Endothelial cell of umbilical vein (primary cell): Measurements from ENCODE around the gene DAND5. TPM values are rescaled to one million over a fixed set of nuclear protein-coding genes. Genes with fewer than 3 reads are reported as not detected.
"Not testable (repeated sequence)": the region's sequence is repeated elsewhere in the genome, so short reads cannot be mapped to it uniquely, and the experiment has no call there.

Source experiments
- BruUV-seq: library from RNA; stranded (reverse); fragments of 400-500 nt; replicated peaks from 2 replicates; lab custom pipeline; 2021; lab: Mats Ljungman, UMichigan
- CTCF ChIA-PET: fragments of 300-600, 350-600 bp; sonication (Branson Sonifier 250); formaldehyde crosslinking; loops from one replicate; lab custom pipeline; 2021; ENCODE audit warnings: antibody characterized with exemption, inconsistent platforms; lab: Charles Lee
- POLR2A ChIA-PET: fragments of 300-600, 350-600 bp; sonication (Branson Sonifier 250); formaldehyde crosslinking; loops from one replicate; lab custom pipeline; 2021; ENCODE audit warnings: antibody characterized with exemption, inconsistent platforms; lab: Charles Lee
- DNase-seq: peaks from one replicate; pipeline ENCODE4 v3.0.0-alpha.2; 2011; ENCODE audit warnings: low read depth, low spot score
- FAIRE-seq: peaks from 2 replicates; lab custom pipeline; 2011; peaks lifted over from hg19 to GRCh38; lab: Jason Lieb, UNC
- H2AFZ ChIP-seq: 2 replicates; pipeline ENCODE4 v1.6.0; 2012; ENCODE audit warnings: low read depth, low read length, control low read depth, inconsistent platforms
- H3K27ac ChIP-seq: 2 replicates; pipeline ENCODE4 v1.5.1; 2011; ENCODE audit warnings: low read depth, mild to moderate bottlenecking, control low read depth, low read length, moderate library complexity; ENCODE audit not compliant: insufficient read depth
- H3K27me3 ChIP-seq, 2 experiments: 2 replicates each; pipeline versions ENCODE4 v1.6.0 to v1.6.1; 2011; ENCODE audit warnings: low read length in 2 of 2, mixed read lengths in 1 of 2; ENCODE audit not compliant: control insufficient read depth in 2 of 2, insufficient read depth in 2 of 2
- H3K36me3 ChIP-seq, 2 experiments: 2 replicates in 1 of 2; 3 replicates in 1 of 2; pipeline ENCODE4 v1.5.1; 2011; ENCODE audit warnings: low read length in 2 of 2, mild to moderate bottlenecking in 1 of 2, moderate library complexity in 1 of 2; ENCODE audit not compliant: control insufficient read depth in 2 of 2, insufficient read depth in 2 of 2; ENCODE audit errors: extremely low read depth in 1 of 2
- H3K4me1 ChIP-seq: 3 replicates; pipeline ENCODE4 v1.5.1; 2011; ENCODE audit warnings: mild to moderate bottlenecking, low read length; ENCODE audit not compliant: control insufficient read depth, insufficient read depth; ENCODE audit errors: extremely low read depth
- H3K4me2 ChIP-seq: 2 replicates; pipeline ENCODE4 v1.6.1; 2011; ENCODE audit warnings: low read length, control low read depth, mixed read lengths; ENCODE audit not compliant: insufficient read depth
- H3K4me3 ChIP-seq, 3 experiments: fragments of 200-600 bp in 1 of 3; sonication (generic), shearing (Covaris generic) in 1 of 3; replicated peaks in 1 of 3; 2 replicates each; pipeline ENCODE4 v1.5.1; 2011 to 2016; ENCODE audit warnings: control low read depth in 3 of 3, low read length in 3 of 3, mild to moderate bottlenecking in 2 of 3, inconsistent platforms in 1 of 3, low read depth in 1 of 3, moderate library complexity in 1 of 3; ENCODE audit not compliant: insufficient read depth in 1 of 3
- H3K79me2 ChIP-seq: 2 replicates; pipeline ENCODE4 v1.6.0; 2012; ENCODE audit warnings: low read length, inconsistent platforms; ENCODE audit not compliant: control insufficient read depth, insufficient read depth
- H3K9ac ChIP-seq: replicated peaks from 2 replicates; pipeline ENCODE3; 2011; ENCODE audit warnings: low read length, control low read depth; ENCODE audit not compliant: insufficient read depth; ENCODE audit errors: extremely low read depth
- H3K9me1 ChIP-seq: replicated peaks from 3 replicates; pipeline ENCODE4 v1.6.0; 2011; ENCODE audit warnings: mild to moderate bottlenecking, low read length; ENCODE audit not compliant: control insufficient read depth, insufficient read depth; ENCODE audit errors: extremely low read depth
- H3K9me3 ChIP-seq: replicated peaks from 2 replicates; pipeline ENCODE4 v1.5.1; 2012; ENCODE audit warnings: low read length, inconsistent platforms; ENCODE audit not compliant: control insufficient read depth, insufficient read depth
- H4K20me1 ChIP-seq: replicated peaks from 2 replicates; pipeline ENCODE3; 2011; ENCODE audit warnings: mild to moderate bottlenecking, low read length; ENCODE audit not compliant: control insufficient read depth, insufficient read depth; ENCODE audit errors: extremely low read depth
- EZH2 ChIP-seq: IDR thresholded peaks from 2 replicates; pipeline ENCODE4 v1.6.1; 2012; ENCODE audit warnings: borderline replicate concordance, low read depth, mild to moderate bottlenecking, moderate library complexity, low read length, inconsistent platforms; ENCODE audit not compliant: severe bottlenecking
- FOS ChIP-seq: IDR thresholded peaks from 2 replicates; pipeline ENCODE4 v1.6.1; 2011; ENCODE audit warnings: mild to moderate bottlenecking, low read length, moderate library complexity, borderline replicate concordance; ENCODE audit not compliant: insufficient read depth
- GATA2 ChIP-seq: IDR thresholded peaks from 2 replicates; pipeline ENCODE4 v1.7.0; 2011; ENCODE audit warnings: low read depth, mild to moderate bottlenecking, moderate library complexity, mixed read lengths, low read length; ENCODE audit not compliant: insufficient read length, insufficient read depth
- JUN ChIP-seq: IDR thresholded peaks from 2 replicates; pipeline ENCODE4 v1.6.1; 2011; ENCODE audit warnings: borderline replicate concordance, low read depth; ENCODE audit not compliant: insufficient read length, insufficient read depth
- MYC ChIP-seq: IDR thresholded peaks from one replicate; pipeline ENCODE4 v1.6.1; 2011; ENCODE audit warnings: mild to moderate bottlenecking, low read depth, low read length
- POLR2A ChIP-seq: IDR thresholded peaks from 2 replicates; pipeline ENCODE4 v1.6.1; 2012; ENCODE audit warnings: low read depth, mild to moderate bottlenecking, control low read depth, low read length
- POLR2AphosphoS5 ChIP-seq: IDR thresholded peaks from 2 replicates; pipeline ENCODE4 v1.6.1; 2012; ENCODE audit warnings: low read depth, mild to moderate bottlenecking, control low read depth, low read length, moderate library complexity; ENCODE audit not compliant: insufficient read depth
- dilution Hi-C: fragments of 300-500 bp; cut with MboI; formaldehyde crosslinking; loops from one replicate; pipeline ENCODE4 v1.15.0; 2019; ENCODE audit warnings: low sequenced_read_pairs; ENCODE audit not compliant: extremely low pct_ligation_motif_present
- intact Hi-C: fragments of 100-400 bp; cut with micrococcal nuclease; formaldehyde crosslinking; loops from one replicate; pipeline ENCODE4 v1.10.0; 2022
- polyA plus RNA-seq, 4 experiments: library from polyadenylated mRNA; depleted of rRNA in 3 of 4; stranded (reverse) in 3 of 4; unstranded in 1 of 4; fragments of >200 nt; gene quantifications; 2 replicates each; pipeline versions ENCODE4 v1.2.1 to v1.2.3, GENCODE V29; 2011 to 2012; ENCODE audit warnings: missing spikeins in 1 of 4
- total RNA-seq: library from RNA; stranded (reverse); gene quantifications from 2 replicates; pipeline ENCODE4 v1.2.3, GENCODE V29; 2021
- TF ChIP-seq, protein P1 (sequence below): IDR thresholded peaks from 2 replicates; pipeline ENCODE4 v1.6.1; 2011; ENCODE audit not compliant: insufficient read depth, insufficient read length
- TF ChIP-seq, protein P2 (sequence below), 2 donors: IDR thresholded peaks; 1 replicate in 1 of 2; 2 replicates in 1 of 2; pipeline ENCODE4 v1.5.1; 2011; ENCODE audit warnings: low read length in 2 of 2, mild to moderate bottlenecking in 2 of 2, moderate library complexity in 2 of 2, control low read depth in 1 of 2, inconsistent platforms in 1 of 2, low read depth in 1 of 2; ENCODE audit not compliant: insufficient read depth in 1 of 2; ENCODE audit errors: extremely low read depth in 1 of 2

The DAND5 gene
- total and polyA plus RNA-seq, 2 donors (not counting 3 experiments of a cell fraction or from before 2014, with no cell fraction given): 0.06 to 0.20 TPM

GRCh38 chr19:12975221-12975741, 5.9 kb downstream of the DAND5 start:
- H3K27me3 ChIP-seq: no peaks in the 10 kb centered on the region
- H3K9ac ChIP-seq: no peak overlapping the region
- dilution Hi-C loops (no loop called here), intact Hi-C loops (loop anchor here (5.0 kb wide), 1 partner anchor 177 kb away; the partner anchor contains the start of genes IER2 and STX10)
- CTCF ChIA-PET: interaction anchor here (0.9 to 13.4 kb wide), 5 partner anchors 9 to 118 kb away, joined by 3 to 543 read pairs (median 76); no protein-coding TSS in a partner anchor
- no peak overlapping the region for H2AFZ ChIP-seq
- no peaks in the 10 kb centered on the region for H3K79me2 ChIP-seq
- H3K9me3 ChIP-seq: no peaks in the 10 kb centered on the region
- H3K9me1 ChIP-seq: no peaks in the 10 kb centered on the region
- TF ChIP-seq MYC (no peak), JUN (no peak), EZH2 (no peak), GATA2 (no peak), FOS (no peak), POLR2A (no peak), POLR2AphosphoS5 (no peak)
- TF ChIP-seq, protein P1, sequence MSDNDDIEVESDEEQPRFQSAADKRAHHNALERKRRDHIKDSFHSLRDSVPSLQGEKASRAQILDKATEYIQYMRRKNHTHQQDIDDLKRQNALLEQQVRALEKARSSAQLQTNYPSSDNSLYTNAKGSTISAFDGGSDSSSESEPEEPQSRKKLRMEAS: no peak
- TF ChIP-seq, protein P2, sequence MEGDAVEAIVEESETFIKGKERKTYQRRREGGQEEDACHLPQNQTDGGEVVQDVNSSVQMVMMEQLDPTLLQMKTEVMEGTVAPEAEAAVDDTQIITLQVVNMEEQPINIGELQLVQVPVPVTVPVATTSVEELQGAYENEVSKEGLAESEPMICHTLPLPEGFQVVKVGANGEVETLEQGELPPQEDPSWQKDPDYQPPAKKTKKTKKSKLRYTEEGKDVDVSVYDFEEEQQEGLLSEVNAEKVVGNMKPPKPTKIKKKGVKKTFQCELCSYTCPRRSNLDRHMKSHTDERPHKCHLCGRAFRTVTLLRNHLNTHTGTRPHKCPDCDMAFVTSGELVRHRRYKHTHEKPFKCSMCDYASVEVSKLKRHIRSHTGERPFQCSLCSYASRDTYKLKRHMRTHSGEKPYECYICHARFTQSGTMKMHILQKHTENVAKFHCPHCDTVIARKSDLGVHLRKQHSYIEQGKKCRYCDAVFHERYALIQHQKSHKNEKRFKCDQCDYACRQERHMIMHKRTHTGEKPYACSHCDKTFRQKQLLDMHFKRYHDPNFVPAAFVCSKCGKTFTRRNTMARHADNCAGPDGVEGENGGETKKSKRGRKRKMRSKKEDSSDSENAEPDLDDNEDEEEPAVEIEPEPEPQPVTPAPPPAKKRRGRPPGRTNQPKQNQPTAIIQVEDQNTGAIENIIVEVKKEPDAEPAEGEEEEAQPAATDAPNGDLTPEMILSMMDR (IDR thresholded peaks at IDR 0.05; ENCODE audit: extremely low read depth in 1 of 2, insufficient read depth in 1 of 2, low read depth in 1 of 2, low read length in 2 of 2): no peak
- H4K20me1 ChIP-seq: no peaks in the 10 kb centered on the region
- H3K36me3 ChIP-seq: no peaks in the 10 kb centered on the region
- no peaks in the 10 kb centered on the region for H3K4me1 ChIP-seq
- no peak overlapping the region for H3K4me3 ChIP-seq
- FAIRE-seq (no peak), DNase-seq (no peak)
- no peak overlapping the region for H3K4me2 ChIP-seq
- POLR2A ChIA-PET: no interaction called here
- no TSS peak for BruUV-seq
- H3K27ac ChIP-seq: no peak overlapping the region

GRCh38 chr19:12976109-12976508, 6.7 kb downstream of the DAND5 start:
- H4K20me1 ChIP-seq, H3K4me2 ChIP-seq, H3K9ac ChIP-seq, dilution Hi-C loops, H3K27ac ChIP-seq, DNase-seq, H3K27me3 ChIP-seq, H3K79me2 ChIP-seq, FAIRE-seq, H3K4me3 ChIP-seq, H2AFZ ChIP-seq, H3K4me1 ChIP-seq, H3K9me3 ChIP-seq, H3K36me3 ChIP-seq, H3K9me1 ChIP-seq, BruUV-seq: not testable (repeated sequence)
- ChIA-PET POLR2A (interaction anchor here (0.8 kb wide), 1 partner anchor 118 kb away, joined by 5 read pairs; no protein-coding TSS in a partner anchor), CTCF (interaction anchor here (0.6 to 13.4 kb wide), 14 partner anchors 9 to 614 kb away, joined by 3 to 543 read pairs (median 23); no protein-coding TSS in a partner anchor)
- intact Hi-C loops: loop anchor here (5.0 kb wide), 1 partner anchor 176 kb away; the partner anchor contains the start of genes IER2 and STX10
